H1 (cell line): ENCODE results near the gene SF3A2.

Source experiments
- CTCF ChIP-seq, 3 experiments: IDR thresholded peaks; 1 replicate in 2 of 3; 2 replicates in 1 of 3; pipeline versions ENCODE4 v1.5.1 to v1.6.1; 2011; ENCODE audit warnings: low read length in 3 of 3, mild to moderate bottlenecking in 3 of 3, inconsistent platforms in 2 of 3, low read depth in 1 of 3, moderate library complexity in 1 of 3; ENCODE audit not compliant: insufficient read depth in 1 of 3; ENCODE audit errors: control extremely low read depth in 1 of 3
- JUND ChIP-seq: IDR thresholded peaks from 2 replicates; pipeline ENCODE4 v1.6.1; 2011; ENCODE audit warnings: mild to moderate bottlenecking, improper control_type of control experiment, low read length
- KDM4A ChIP-seq: IDR thresholded peaks from one replicate; pipeline ENCODE4 v1.7.1; 2012; ENCODE audit warnings: low read depth, mild to moderate bottlenecking, moderate library complexity, low read length, inconsistent platforms; ENCODE audit not compliant: severe bottlenecking
- POLR2A ChIP-seq, 2 experiments: IDR thresholded peaks; 1 replicate in 1 of 2; 2 replicates in 1 of 2; pipeline ENCODE4 v1.6.1; 2011; ENCODE audit warnings: low read depth in 2 of 2, low read length in 2 of 2, mild to moderate bottlenecking in 2 of 2; ENCODE audit errors: control extremely low read depth in 1 of 2
- SIN3A ChIP-seq, 2 experiments: IDR thresholded peaks in 1 of 2; conservative IDR thresholded peaks in 1 of 2; 2 replicates each; pipeline ENCODE4 v1.6.1; 2011 to 2012; ENCODE audit warnings: low read length in 2 of 2, improper control_type of control experiment in 1 of 2, low read depth in 1 of 2, mild to moderate bottlenecking in 1 of 2
- SIX5 ChIP-seq: IDR thresholded peaks from 2 replicates; pipeline ENCODE4 v1.6.1; 2011; ENCODE audit warnings: mild to moderate bottlenecking, low read depth, low read length
- SP1 ChIP-seq: IDR thresholded peaks from 2 replicates; pipeline ENCODE4 v1.6.1; 2011; ENCODE audit warnings: low read depth, low read length

GRCh38 chr19:2217591-2217990, 19.0 kb upstream of the SF3A2 start:
- TF ChIP-seq JUND, result no peak
- no peak for TF ChIP-seq CTCF (IDR thresholded peaks at IDR 0.05; ENCODE audit: control extremely low read depth in 1 of 3, insufficient read depth in 1 of 3, low read depth in 1 of 3, low read length in 3 of 3)
- TF ChIP-seq SIX5, result no peak
- no peak for TF ChIP-seq POLR2A (IDR thresholded peaks at IDR 0.05; ENCODE audit: control extremely low read depth in 1 of 2, low read depth in 2 of 2, low read length in 2 of 2)
- TF ChIP-seq SP1, result no peak
- TF ChIP-seq KDM4A, result no peak
- TF ChIP-seq SIN3A (conservative IDR thresholded peaks at IDR 0.05 in 1 of 2, IDR thresholded peaks at IDR 0.05 in 1 of 2; ENCODE audit: low read depth in 1 of 2, low read length in 2 of 2), result no peak
